ENCODE measurements around the gene RESF1. TPM values are rescaled to one million over a fixed set of nuclear protein-coding genes. Genes with fewer than 3 reads are reported as not detected.
"Not testable (repeated sequence)": the region's sequence is repeated elsewhere in the genome, so short reads cannot be mapped to it uniquely, and the experiment has no call there.

Gene RESF1
- polyA plus RNA-seq, 1 experiment, result 16.9 TPM

DNA sequence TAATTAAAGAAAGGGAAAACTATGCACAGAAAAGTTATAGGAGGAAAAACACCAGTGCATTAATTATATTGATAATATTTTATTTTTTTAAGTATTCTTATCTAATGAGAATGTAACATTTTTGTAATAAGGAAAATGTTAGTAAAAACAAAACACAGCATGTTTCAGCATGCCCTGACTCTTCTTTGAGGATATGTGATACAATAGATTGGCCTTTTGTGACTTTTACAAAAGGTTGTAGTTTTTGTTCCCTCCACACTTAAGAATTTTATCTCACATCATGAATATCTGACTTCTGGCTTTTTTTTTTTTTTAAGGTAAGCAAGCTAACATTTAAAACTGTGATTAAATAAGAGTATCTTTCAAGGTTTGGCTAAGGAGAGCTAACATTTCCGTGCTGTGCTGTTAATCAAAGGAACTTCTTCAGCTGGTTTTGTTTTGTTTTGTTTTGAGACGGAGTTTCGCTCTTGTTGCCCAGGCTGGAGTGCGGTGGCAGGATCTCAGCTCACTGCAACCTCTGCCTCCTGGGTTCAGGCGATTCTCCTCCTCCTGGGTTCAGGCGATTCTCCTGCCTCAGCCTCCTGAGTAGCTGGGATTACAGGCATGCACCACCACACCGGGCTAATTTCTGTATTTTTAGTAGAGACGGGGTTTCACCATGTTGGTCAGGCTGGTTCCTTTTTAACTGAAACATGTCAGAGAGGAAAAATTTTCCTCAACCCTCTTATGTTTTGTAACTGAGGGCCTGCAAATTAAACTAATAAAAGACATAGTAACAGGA, 30.8 kb upstream of the RESF1 start:
- TF ChIP-seq, protein P1, sequence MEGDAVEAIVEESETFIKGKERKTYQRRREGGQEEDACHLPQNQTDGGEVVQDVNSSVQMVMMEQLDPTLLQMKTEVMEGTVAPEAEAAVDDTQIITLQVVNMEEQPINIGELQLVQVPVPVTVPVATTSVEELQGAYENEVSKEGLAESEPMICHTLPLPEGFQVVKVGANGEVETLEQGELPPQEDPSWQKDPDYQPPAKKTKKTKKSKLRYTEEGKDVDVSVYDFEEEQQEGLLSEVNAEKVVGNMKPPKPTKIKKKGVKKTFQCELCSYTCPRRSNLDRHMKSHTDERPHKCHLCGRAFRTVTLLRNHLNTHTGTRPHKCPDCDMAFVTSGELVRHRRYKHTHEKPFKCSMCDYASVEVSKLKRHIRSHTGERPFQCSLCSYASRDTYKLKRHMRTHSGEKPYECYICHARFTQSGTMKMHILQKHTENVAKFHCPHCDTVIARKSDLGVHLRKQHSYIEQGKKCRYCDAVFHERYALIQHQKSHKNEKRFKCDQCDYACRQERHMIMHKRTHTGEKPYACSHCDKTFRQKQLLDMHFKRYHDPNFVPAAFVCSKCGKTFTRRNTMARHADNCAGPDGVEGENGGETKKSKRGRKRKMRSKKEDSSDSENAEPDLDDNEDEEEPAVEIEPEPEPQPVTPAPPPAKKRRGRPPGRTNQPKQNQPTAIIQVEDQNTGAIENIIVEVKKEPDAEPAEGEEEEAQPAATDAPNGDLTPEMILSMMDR (IDR thresholded peaks at IDR 0.05; ENCODE audit: low read depth, low read length), result no peak
- ChIA-PET CTCF (no interaction called here), POLR2A (no interaction called here)
- H3K9me3 ChIP-seq (ENCODE audit: control insufficient read depth, insufficient read depth, low read length), result peaks cover 2% of the 10 kb centered on the region
- no peak overlapping the region for H3K4me3 ChIP-seq (ENCODE audit: low read depth, low read length)
- H3K27me3 ChIP-seq (ENCODE audit: control insufficient read depth, insufficient read depth, low read length), result no peaks in the 10 kb centered on the region
- H3K27ac ChIP-seq (ENCODE audit: low read depth, low read length), result no peak overlapping the region
- no peak for DNase-seq (ENCODE audit: low read depth, low spot score)

DNA sequence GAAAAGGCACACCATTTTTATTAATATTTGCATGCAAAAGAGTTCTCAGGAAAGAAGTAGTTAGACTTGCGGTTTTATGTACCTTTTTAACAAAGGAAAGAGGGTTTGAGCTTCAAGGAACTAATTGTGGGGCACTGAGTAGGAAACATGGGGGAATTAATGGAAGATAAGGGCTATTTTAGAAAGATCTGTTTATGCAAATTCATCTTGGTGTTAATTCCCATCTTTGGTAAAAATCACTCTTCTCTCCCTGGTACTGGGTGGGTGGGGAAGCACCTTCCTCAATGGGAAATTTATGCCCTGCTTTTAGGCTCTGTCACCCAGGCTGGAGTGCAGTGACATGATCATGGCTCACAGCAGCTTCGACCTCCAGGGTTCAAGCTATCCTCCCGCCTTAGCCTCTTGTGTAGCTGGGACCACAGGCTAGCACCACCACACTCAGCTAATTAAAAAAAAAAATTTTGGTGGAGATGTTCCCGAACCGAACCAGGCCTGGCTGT, 30.1 kb upstream of the RESF1 start:
- DNase-seq (ENCODE audit: low read depth, low spot score), result no peak
- H3K9me3 ChIP-seq (ENCODE audit: control insufficient read depth, insufficient read depth, low read length), result no peaks in the 10 kb centered on the region; the same call in 1 of the 2 replicates
- ChIA-PET CTCF (no interaction called here), POLR2A (no interaction called here)
- H3K27me3 ChIP-seq (ENCODE audit: control insufficient read depth, insufficient read depth, low read length), result no peaks in the 10 kb centered on the region
- H3K27ac ChIP-seq (ENCODE audit: low read depth, low read length), result no peak overlapping the region
- TF ChIP-seq, protein P1 (IDR thresholded peaks at IDR 0.05; ENCODE audit: low read depth, low read length), result no peak
- no peak overlapping the region for H3K4me3 ChIP-seq (ENCODE audit: low read depth, low read length)

DNA sequence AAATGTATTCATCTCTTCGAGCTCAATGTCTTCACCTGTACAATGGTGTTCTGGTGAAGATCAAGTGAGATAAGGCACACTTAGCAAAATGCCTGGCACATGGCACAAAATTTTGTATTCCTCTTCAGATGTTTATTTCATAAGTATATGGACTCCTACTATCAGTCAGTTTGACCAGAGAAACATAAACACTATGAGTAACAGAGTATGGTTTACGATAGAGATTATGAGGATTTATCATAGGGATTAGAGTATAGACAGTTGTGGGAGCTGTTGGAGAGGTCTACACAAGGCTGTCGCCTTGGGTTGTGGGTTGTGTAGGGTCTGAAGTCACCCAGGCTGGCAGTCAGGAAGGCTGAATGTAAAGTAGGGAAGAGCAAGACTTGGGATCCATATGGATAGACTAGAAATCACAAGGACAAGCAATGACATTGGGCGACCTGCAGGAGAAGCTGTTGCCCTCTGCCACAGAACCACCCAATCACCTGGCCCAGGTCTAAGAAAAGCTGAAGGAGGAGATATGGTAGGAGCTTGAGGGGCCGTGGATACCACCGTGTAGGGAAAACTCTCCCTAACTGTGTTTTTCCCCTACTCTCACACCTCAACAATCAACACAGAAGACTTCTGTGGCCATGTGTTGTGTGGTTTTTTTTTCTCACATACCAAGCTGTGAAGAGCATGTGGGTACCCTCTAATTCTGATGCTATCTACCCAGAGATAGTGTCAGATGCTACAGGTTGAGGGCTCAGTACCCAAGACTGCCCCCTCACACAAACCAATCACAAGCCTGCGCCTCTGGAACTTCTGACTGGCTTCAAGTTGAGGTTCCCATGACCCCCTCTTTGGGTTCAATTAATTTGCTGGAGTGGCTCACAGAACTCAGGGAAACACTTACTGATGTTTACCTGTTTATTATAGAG, 27.2 kb upstream of the RESF1 start:
- H3K9me3 ChIP-seq (ENCODE audit: control insufficient read depth, insufficient read depth, low read length), result no peaks in the 10 kb centered on the region
- H3K4me3 ChIP-seq (ENCODE audit: low read depth, low read length), result no peak overlapping the region
- ChIA-PET CTCF (interaction anchor here (1.0 kb wide), 1 partner anchor 13 kb away, joined by 3 read pairs; no protein-coding TSS in a partner anchor), POLR2A (no interaction called here)
- H3K27ac ChIP-seq (ENCODE audit: low read depth, low read length), result no peak overlapping the region
- no peak for DNase-seq (ENCODE audit: low read depth, low spot score)
- TF ChIP-seq, protein P1 (IDR thresholded peaks at IDR 0.05; ENCODE audit: low read depth, low read length), result no peak
- H3K27me3 ChIP-seq (ENCODE audit: control insufficient read depth, insufficient read depth, low read length), result no peaks in the 10 kb centered on the region

DNA sequence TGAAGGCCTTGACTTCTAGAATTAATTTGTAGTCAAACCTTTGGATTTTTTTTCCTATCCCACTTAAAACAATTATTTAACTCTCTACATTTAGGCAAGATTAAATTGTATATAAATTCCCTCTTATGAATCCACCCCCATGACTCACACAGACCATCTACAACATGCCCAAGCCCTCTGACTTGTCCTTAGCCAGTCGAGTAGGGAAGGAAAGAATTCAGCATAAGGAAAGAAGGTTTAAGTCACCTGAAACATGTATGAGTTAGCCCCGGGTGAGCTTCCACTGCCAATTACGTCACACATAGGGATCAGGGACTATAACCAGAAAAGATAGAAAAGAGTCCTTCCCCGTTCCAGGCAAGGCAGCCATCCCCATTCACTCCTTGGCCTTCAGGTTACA, 14.9 kb upstream of the RESF1 start:
- Histone ChIP-seq H3K4me3 (ENCODE audit: low read depth, low read length) (no peak overlapping the region), H3K27me3 (ENCODE audit: control insufficient read depth, insufficient read depth, low read length) (no peaks in the 10 kb centered on the region), H3K9me3 (ENCODE audit: control insufficient read depth, insufficient read depth, low read length) (no peaks in the 10 kb centered on the region), H3K27ac (ENCODE audit: low read depth, low read length) (no peak overlapping the region)
- DNase-seq (ENCODE audit: low read depth, low spot score), result no peak
- ChIA-PET POLR2A (no interaction called here), CTCF (no interaction called here)
- TF ChIP-seq, protein P1 (IDR thresholded peaks at IDR 0.05; ENCODE audit: low read depth, low read length), result no peak

DNA sequence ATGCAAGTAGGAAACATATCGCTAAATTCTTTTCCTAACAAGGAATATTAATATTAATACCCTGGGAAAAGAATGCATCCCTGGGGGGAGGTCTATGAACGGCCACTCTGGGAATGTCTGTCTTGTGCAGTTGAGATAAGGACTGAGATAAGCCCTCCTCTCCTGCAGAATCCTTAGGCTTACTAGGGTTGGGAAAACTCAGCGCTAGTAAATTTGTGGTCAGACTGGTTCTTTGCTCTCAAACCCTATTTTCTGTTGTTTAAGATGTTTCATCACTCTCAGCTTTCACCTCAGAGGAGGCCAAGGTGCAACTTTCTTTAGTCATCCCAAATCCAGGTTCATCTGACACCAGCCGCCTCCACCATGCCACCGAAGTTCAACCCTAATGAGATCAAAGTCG, 11.2 kb upstream of the RESF1 start:
- ChIA-PET CTCF (no interaction called here), POLR2A (no interaction called here)
- H3K4me3 ChIP-seq (ENCODE audit: low read depth, low read length), result no peak overlapping the region
- no peak overlapping the region for H3K27ac ChIP-seq (ENCODE audit: low read depth, low read length)
- H3K9me3 ChIP-seq (ENCODE audit: control insufficient read depth, insufficient read depth, low read length), result no peaks in the 10 kb centered on the region
- TF ChIP-seq, protein P1 (IDR thresholded peaks at IDR 0.05; ENCODE audit: low read depth, low read length), result no peak
- DNase-seq (ENCODE audit: low read depth, low spot score), result no peak
- no peaks in the 10 kb centered on the region for H3K27me3 ChIP-seq (ENCODE audit: control insufficient read depth, insufficient read depth, low read length)

DNA sequence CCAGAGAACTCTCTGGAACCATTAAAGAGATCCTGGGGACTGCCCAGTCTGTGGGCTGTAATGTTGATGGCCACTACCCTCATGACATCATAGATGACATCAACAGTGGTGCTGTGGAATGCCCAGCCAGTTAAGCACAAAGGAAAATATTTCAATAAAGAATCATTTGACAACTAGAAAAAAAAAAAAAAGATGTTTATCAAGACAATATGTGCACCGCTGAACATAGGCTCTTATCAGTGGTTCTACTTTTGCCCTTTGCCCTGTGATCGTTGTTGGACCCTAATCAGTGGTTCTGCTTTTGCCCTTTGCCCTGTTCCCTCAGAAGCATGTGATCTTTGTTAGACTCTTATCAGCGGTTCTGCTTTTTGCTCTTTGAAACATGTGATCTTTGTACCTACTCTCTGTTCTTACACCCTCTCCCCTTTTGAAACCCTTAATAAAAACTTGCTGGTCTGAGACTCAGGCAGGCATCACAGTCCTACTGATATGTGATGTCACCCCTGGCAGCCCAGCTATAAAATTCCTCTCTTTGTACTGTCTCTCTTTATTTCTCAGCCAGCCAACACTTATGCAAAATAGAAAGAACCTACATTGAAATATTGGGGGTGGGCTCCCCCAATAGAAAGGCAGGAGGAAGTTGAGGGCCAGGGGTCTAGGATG, 10.4 kb upstream of the RESF1 start:
- DNase-seq (ENCODE audit: low read depth, low spot score); H3K4me3 ChIP-seq (ENCODE audit: low read depth, low read length); H3K9me3 ChIP-seq (ENCODE audit: control insufficient read depth, insufficient read depth, low read length); H3K27me3 ChIP-seq (ENCODE audit: control insufficient read depth, insufficient read depth, low read length); POLR2A ChIA-PET; H3K27ac ChIP-seq (ENCODE audit: low read depth, low read length): not testable (repeated sequence)
- CTCF ChIA-PET, result interaction anchor here (0.6 kb wide), 1 partner anchor 60 kb away, joined by 6 read pairs; no protein-coding TSS in a partner anchor

Measured in AG04450 (cell line).